Measurements from ENCODE around the gene ZSCAN9. TPM values are rescaled to one million over a fixed set of nuclear protein-coding genes. Genes with fewer than 3 reads are reported as not detected.
A peak's percentile ranks its signal among the peaks of the same experiment; 100 is the strongest.

The ZSCAN9 gene
- total and polyA plus RNA-seq, 9 of the 15 experiments (the other 6 are each of a cell fraction or from before 2014, with no cell fraction given), result 18.8 to 48.9 (median 28.7) TPM

GRCh38 chr6:28251661-28252008 is 26.6 kb downstream of the ZSCAN9 start (continued):
- TF ChIP-seq, protein P1, sequence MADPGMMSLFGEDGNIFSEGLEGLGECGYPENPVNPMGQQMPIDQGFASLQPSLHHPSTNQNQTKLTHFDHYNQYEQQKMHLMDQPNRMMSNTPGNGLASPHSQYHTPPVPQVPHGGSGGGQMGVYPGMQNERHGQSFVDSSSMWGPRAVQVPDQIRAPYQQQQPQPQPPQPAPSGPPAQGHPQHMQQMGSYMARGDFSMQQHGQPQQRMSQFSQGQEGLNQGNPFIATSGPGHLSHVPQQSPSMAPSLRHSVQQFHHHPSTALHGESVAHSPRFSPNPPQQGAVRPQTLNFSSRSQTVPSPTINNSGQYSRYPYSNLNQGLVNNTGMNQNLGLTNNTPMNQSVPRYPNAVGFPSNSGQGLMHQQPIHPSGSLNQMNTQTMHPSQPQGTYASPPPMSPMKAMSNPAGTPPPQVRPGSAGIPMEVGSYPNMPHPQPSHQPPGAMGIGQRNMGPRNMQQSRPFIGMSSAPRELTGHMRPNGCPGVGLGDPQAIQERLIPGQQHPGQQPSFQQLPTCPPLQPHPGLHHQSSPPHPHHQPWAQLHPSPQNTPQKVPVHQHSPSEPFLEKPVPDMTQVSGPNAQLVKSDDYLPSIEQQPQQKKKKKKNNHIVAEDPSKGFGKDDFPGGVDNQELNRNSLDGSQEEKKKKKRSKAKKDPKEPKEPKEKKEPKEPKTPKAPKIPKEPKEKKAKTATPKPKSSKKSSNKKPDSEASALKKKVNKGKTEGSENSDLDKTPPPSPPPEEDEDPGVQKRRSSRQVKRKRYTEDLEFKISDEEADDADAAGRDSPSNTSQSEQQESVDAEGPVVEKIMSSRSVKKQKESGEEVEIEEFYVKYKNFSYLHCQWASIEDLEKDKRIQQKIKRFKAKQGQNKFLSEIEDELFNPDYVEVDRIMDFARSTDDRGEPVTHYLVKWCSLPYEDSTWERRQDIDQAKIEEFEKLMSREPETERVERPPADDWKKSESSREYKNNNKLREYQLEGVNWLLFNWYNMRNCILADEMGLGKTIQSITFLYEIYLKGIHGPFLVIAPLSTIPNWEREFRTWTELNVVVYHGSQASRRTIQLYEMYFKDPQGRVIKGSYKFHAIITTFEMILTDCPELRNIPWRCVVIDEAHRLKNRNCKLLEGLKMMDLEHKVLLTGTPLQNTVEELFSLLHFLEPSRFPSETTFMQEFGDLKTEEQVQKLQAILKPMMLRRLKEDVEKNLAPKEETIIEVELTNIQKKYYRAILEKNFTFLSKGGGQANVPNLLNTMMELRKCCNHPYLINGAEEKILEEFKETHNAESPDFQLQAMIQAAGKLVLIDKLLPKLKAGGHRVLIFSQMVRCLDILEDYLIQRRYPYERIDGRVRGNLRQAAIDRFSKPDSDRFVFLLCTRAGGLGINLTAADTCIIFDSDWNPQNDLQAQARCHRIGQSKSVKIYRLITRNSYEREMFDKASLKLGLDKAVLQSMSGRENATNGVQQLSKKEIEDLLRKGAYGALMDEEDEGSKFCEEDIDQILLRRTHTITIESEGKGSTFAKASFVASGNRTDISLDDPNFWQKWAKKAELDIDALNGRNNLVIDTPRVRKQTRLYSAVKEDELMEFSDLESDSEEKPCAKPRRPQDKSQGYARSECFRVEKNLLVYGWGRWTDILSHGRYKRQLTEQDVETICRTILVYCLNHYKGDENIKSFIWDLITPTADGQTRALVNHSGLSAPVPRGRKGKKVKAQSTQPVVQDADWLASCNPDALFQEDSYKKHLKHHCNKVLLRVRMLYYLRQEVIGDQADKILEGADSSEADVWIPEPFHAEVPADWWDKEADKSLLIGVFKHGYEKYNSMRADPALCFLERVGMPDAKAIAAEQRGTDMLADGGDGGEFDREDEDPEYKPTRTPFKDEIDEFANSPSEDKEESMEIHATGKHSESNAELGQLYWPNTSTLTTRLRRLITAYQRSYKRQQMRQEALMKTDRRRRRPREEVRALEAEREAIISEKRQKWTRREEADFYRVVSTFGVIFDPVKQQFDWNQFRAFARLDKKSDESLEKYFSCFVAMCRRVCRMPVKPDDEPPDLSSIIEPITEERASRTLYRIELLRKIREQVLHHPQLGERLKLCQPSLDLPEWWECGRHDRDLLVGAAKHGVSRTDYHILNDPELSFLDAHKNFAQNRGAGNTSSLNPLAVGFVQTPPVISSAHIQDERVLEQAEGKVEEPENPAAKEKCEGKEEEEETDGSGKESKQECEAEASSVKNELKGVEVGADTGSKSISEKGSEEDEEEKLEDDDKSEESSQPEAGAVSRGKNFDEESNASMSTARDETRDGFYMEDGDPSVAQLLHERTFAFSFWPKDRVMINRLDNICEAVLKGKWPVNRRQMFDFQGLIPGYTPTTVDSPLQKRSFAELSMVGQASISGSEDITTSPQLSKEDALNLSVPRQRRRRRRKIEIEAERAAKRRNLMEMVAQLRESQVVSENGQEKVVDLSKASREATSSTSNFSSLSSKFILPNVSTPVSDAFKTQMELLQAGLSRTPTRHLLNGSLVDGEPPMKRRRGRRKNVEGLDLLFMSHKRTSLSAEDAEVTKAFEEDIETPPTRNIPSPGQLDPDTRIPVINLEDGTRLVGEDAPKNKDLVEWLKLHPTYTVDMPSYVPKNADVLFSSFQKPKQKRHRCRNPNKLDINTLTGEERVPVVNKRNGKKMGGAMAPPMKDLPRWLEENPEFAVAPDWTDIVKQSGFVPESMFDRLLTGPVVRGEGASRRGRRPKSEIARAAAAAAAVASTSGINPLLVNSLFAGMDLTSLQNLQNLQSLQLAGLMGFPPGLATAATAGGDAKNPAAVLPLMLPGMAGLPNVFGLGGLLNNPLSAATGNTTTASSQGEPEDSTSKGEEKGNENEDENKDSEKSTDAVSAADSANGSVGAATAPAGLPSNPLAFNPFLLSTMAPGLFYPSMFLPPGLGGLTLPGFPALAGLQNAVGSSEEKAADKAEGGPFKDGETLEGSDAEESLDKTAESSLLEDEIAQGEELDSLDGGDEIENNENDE (IDR thresholded peaks at IDR 0.05; ENCODE audit: low read depth, low read length), result no peak
- no peak for TF ChIP-seq RBM22 (IDR thresholded peaks at IDR 0.05; ENCODE audit: low read depth, low read length, poor library complexity, severe bottlenecking)
- TF ChIP-seq CREB1 (IDR thresholded peaks at IDR 0.05), result no peak
- no peak for TF ChIP-seq CREB1 (CRISPR knock-in tag; IDR thresholded peaks at IDR 0.05)
- peak; percentile 4; the same call in 1 of the 2 replicates for TF ChIP-seq USF1 (CRISPR knock-in tag; IDR thresholded peaks at IDR 0.05)
- TF ChIP-seq, protein P2, sequence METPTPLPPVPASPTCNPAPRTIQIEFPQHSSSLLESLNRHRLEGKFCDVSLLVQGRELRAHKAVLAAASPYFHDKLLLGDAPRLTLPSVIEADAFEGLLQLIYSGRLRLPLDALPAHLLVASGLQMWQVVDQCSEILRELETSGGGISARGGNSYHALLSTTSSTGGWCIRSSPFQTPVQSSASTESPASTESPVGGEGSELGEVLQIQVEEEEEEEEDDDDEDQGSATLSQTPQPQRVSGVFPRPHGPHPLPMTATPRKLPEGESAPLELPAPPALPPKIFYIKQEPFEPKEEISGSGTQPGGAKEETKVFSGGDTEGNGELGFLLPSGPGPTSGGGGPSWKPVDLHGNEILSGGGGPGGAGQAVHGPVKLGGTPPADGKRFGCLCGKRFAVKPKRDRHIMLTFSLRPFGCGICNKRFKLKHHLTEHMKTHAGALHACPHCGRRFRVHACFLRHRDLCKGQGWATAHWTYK (CRISPR knock-in tag; IDR thresholded peaks at IDR 0.05), result no peak
- no peak for TF ChIP-seq CCAR2 (IDR thresholded peaks at IDR 0.05; ENCODE audit: low read depth, low read length)
- TF ChIP-seq FOXK1 (CRISPR knock-in tag; IDR thresholded peaks at IDR 0.05; ENCODE audit: borderline replicate concordance), result no peak
- peak; percentile 46 for TF ChIP-seq HMGN3 (IDR thresholded peaks at IDR 0.05; ENCODE audit: borderline replicate concordance, extremely low read depth, insufficient read length, low read depth, low read length)
- TF ChIP-seq CHD2 (IDR thresholded peaks at IDR 0.05; ENCODE audit: low read depth, low read length), result peak; percentile 41; the same call in 1 of the 2 replicates

All from K562 (cell line).